Hepatocyte (in vitro differentiated cells): Measurements from ENCODE around the gene FAM111A.

Source experiments
- EZH2 ChIP-seq: fragments of 200-600 bp; sonication (generic); IDR thresholded peaks from 2 replicates; pipeline ENCODE4 v1.6.1; 2016; ENCODE audit warnings: antibody characterized with exemption, mild to moderate bottlenecking, borderline replicate concordance
- TF ChIP-seq, protein P1 (sequence below): fragments of 200-600 bp; sonication (generic); IDR thresholded peaks from 2 replicates; pipeline ENCODE4 v1.5.1; 2016; ENCODE audit warnings: antibody characterized with exemption, mild to moderate bottlenecking; ENCODE audit not compliant: poor library complexity

DNA sequence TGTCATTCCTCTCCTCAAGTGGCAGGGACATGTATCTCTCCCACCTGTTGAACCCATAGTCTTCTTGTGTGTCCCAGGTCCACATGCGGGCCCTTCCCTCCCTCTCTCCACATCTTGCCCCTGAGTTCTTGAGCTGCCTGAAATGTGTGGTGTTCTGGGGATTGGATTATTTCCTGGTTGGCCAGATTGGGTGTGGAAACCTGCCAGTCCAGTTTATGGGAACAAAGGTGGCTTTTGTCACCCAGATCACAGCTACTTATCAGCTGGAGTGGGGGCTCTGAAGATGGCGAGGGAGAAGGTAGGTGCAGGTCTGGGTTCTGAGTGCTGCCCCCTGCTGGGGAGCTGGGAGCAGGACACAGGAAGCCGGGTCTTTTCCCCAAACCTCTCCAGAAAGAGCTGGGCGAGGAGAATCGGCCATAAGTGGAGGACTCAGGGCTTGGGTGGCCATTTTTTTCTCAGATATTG, 43.5 kb downstream of the FAM111A start:
- TF ChIP-seq, protein P1, sequence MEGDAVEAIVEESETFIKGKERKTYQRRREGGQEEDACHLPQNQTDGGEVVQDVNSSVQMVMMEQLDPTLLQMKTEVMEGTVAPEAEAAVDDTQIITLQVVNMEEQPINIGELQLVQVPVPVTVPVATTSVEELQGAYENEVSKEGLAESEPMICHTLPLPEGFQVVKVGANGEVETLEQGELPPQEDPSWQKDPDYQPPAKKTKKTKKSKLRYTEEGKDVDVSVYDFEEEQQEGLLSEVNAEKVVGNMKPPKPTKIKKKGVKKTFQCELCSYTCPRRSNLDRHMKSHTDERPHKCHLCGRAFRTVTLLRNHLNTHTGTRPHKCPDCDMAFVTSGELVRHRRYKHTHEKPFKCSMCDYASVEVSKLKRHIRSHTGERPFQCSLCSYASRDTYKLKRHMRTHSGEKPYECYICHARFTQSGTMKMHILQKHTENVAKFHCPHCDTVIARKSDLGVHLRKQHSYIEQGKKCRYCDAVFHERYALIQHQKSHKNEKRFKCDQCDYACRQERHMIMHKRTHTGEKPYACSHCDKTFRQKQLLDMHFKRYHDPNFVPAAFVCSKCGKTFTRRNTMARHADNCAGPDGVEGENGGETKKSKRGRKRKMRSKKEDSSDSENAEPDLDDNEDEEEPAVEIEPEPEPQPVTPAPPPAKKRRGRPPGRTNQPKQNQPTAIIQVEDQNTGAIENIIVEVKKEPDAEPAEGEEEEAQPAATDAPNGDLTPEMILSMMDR: peak; percentile 67
- no peak for TF ChIP-seq EZH2
